ES-I3 (cell line): ENCODE measurements around the gene ARHGEF12.

Experiments used
- H3K36me3 ChIP-seq: 2 replicates; pipeline ENCODE4 v1.6.1; 2013; ENCODE audit warnings: mild to moderate bottlenecking, low read length, control low read depth, moderate library complexity; ENCODE audit not compliant: insufficient read depth
- H3K4me1 ChIP-seq: 2 replicates; pipeline ENCODE4 v1.6.1; 2013; ENCODE audit warnings: mild to moderate bottlenecking, control low read depth, low read length; ENCODE audit not compliant: insufficient read depth
- H3K9ac ChIP-seq: 2 replicates; pipeline ENCODE4 v1.6.1; 2013; ENCODE audit warnings: low read depth, mild to moderate bottlenecking, low read length, moderate library complexity
- H3K9me3 ChIP-seq: 2 replicates; pipeline ENCODE4 v1.6.1; 2013; ENCODE audit warnings: mild to moderate bottlenecking, low read length, moderate library complexity; ENCODE audit not compliant: control insufficient read depth, insufficient read depth

ARHGEF12 gene

GRCh38 chr11:120467627-120468026 is 131.4 kb downstream of the ARHGEF12 start:
- H3K9ac ChIP-seq: no peak overlapping the region
- no peaks in the 10 kb centered on the region for H3K4me1 ChIP-seq
- H3K36me3 ChIP-seq: no peaks in the 10 kb centered on the region; the same call in 1 of the 2 replicates
- no peaks in the 10 kb centered on the region for H3K9me3 ChIP-seq

DNA sequence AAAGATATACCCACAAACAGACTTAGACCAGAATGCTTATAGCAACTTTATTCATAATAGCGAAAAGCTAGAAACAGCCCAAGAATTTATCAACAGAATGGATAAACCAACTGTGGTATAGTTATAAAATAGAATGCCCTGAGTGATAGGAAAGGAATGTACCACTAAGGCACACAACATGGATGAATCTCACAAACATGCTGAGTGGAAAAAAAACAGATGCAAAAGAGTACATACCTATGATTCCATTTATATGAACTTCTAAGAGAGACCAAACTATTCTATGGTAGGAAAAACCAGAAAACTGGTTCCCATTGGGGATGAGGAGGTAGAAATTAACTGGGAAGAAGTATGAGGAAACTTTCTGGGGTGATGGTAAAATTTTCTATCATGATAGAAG is 134.9 kb downstream of the ARHGEF12 start:
- H3K36me3 ChIP-seq: no peaks in the 10 kb centered on the region; the same call in 1 of the 2 replicates
- no peak overlapping the region for H3K9ac ChIP-seq
- H3K9me3 ChIP-seq: no peaks in the 10 kb centered on the region
- no peaks in the 10 kb centered on the region for H3K4me1 ChIP-seq

GRCh38 chr11:120471994-120472393 is 135.8 kb downstream of the ARHGEF12 start:
- no peaks in the 10 kb centered on the region; the same call in 1 of the 2 replicates for H3K36me3 ChIP-seq

GRCh38 chr11:120473503-120473902 is 137.3 kb downstream of the ARHGEF12 start:
- H3K4me1 ChIP-seq: no peaks in the 10 kb centered on the region
- no peak overlapping the region for H3K9ac ChIP-seq
- no peaks in the 10 kb centered on the region; the same call in 1 of the 2 replicates for H3K36me3 ChIP-seq
- no peaks in the 10 kb centered on the region for H3K9me3 ChIP-seq

More at GRCh38 chr11:120471994-120472393, 135.8 kb downstream of the ARHGEF12 start:
- Histone ChIP-seq H3K4me1 (no peaks in the 10 kb centered on the region), H3K9me3 (no peaks in the 10 kb centered on the region), H3K9ac (no peak overlapping the region)

DNA sequence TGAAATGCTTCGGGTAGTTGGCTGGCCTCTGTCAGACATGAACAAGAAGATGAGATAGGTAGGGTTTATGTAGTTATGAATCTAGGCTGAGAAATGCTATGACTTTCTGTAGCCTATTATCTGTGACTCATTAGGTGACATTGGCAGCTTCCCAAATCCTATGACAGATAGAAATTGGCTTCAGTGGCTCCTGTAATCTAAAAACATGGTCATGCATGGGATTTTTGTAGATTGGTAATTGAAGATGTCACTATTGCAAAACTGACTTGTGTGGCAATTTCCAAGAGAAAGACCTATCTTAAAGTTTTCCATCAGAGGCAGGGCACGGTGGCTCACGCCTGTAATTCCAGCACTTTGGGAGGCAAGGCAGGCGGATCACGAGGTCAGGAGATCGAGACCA is 145.9 kb downstream of the ARHGEF12 start:
- Histone ChIP-seq H3K36me3 (peaks cover 12% of the 10 kb centered on the region), H3K4me1 (no peaks in the 10 kb centered on the region)

GRCh38 chr11:120484722-120485121 is 148.5 kb downstream of the ARHGEF12 start:
- H3K4me1 ChIP-seq: no peaks in the 10 kb centered on the region
- peaks cover 12% of the 10 kb centered on the region for H3K36me3 ChIP-seq
- no peak overlapping the region for H3K9ac ChIP-seq
- H3K9me3 ChIP-seq: no peaks in the 10 kb centered on the region

More for the DNA sequence above, 145.9 kb downstream of the ARHGEF12 start:
- Histone ChIP-seq H3K9ac (no peak overlapping the region), H3K9me3 (no peaks in the 10 kb centered on the region)

DNA sequence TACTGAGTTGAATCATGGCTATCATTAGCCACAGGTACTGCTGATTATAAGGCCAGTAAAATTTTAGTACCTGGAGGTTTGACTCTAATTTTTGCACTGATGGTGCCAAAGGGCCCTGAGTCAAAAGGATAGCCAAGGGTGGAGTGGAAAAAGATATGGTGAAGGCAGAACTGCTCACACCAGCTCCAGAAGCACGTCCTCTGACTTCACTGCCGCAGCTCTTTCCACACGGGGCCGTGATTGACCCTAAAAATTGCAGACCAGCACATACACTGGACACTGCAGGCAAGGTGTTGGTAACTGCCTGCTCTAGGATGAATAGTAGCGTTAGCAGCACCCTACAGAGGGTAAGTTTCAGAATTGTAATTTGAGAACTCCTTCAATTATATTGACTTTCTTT is 149.9 kb downstream of the ARHGEF12 start:
- no peaks in the 10 kb centered on the region for H3K4me1 ChIP-seq
- no peaks in the 10 kb centered on the region for H3K9me3 ChIP-seq
- no peak overlapping the region for H3K9ac ChIP-seq
- peaks cover 9% of the 10 kb centered on the region; the same call in 1 of the 2 replicates for H3K36me3 ChIP-seq

GRCh38 chr11:120489799-120490198 is 153.6 kb downstream of the ARHGEF12 start:
- Histone ChIP-seq H3K9me3 (no peaks in the 10 kb centered on the region), H3K36me3 (peaks cover 4% of the 10 kb centered on the region; the same call in 1 of the 2 replicates), H3K9ac (no peak overlapping the region), H3K4me1 (no peaks in the 10 kb centered on the region)

DNA sequence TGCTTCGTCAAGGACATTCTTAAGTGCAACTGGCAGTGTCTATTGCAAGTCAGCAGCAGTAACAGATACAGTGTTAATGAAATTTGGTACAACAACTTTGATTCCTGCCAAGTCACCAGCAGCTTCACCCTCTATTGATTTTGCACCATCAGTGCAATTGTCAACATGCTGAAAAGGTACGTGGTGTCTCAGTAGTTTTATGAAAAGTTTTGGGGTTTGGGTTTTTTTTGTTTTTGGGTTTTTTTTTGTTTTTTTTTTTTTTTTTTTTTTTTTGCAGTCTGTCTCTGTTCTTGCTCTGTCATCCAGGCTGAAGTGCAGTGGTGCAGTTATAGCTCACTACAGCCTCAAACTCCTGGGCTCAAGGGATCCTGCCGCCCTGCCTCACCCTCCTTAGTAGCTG is 156.3 kb downstream of the ARHGEF12 start:
- H3K9ac ChIP-seq: no peak overlapping the region
- H3K36me3 ChIP-seq: no peaks in the 10 kb centered on the region
- 0 out of 2 replicates have a peak, but pooled peaks cover 7% of the 10 kb centered on the region for H3K4me1 ChIP-seq
- no peaks in the 10 kb centered on the region for H3K9me3 ChIP-seq

GRCh38 chr11:120494595-120494994 is 158.4 kb downstream of the ARHGEF12 start:
- H3K4me1 ChIP-seq: 0 out of 2 replicates have a peak, but pooled peaks cover 7% of the 10 kb centered on the region
- no peaks in the 10 kb centered on the region for H3K9me3 ChIP-seq
- no peak overlapping the region for H3K9ac ChIP-seq
- no peaks in the 10 kb centered on the region for H3K36me3 ChIP-seq

- Histone ChIP-seq H3K9me3 (no peaks in the 10 kb centered on the region), H3K9ac (no peak overlapping the region), H3K36me3 (no peaks in the 10 kb centered on the region), H3K4me1 (peaks cover 33% of the 10 kb centered on the region)
These were observed 162.9 kb downstream of the ARHGEF12 start for GRCh38 chr11:120499088-120499487.

- Histone ChIP-seq H3K4me1 (peaks cover 35% of the 10 kb centered on the region), H3K36me3 (no peaks in the 10 kb centered on the region), H3K9me3 (no peaks in the 10 kb centered on the region), H3K9ac (no peak overlapping the region)
These were observed 163.6 kb downstream of the ARHGEF12 start for GRCh38 chr11:120499859-120500258.

DNA sequence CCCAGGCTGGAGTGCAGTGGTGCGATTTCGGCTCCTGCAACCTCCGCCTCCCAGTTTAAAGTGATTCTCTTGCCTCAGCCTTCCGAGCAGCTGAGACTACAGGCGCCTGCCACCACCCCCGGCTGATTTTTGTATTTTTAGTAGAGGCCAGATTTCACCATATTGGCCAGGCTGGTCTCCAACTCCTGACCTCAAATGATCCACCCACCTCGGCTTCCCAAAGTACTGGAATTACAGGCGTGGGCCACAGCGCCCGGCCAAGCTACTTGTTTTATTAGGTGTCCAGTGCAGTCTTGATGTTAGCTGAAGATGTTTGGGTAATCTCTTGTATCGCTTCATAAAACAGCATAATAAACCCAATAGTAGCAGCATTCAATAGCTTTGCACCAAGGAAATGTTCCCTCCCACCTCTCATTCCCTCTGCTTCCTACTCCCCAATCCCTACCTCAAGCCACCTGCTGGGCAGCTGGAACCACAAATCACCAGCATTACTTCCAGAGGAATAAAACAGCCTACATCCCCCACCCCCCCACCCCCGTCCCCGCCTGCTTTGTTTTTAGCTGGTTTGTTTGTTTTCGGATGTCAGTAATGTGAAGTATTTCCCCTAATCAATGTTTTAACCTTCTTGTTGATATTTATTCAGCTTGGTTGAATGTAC is 164.3 kb downstream of the ARHGEF12 start:
- Histone ChIP-seq H3K9ac (no peak overlapping the region), H3K4me1 (peaks cover 30% of the 10 kb centered on the region), H3K36me3 (no peaks in the 10 kb centered on the region), H3K9me3 (no peaks in the 10 kb centered on the region)

DNA sequence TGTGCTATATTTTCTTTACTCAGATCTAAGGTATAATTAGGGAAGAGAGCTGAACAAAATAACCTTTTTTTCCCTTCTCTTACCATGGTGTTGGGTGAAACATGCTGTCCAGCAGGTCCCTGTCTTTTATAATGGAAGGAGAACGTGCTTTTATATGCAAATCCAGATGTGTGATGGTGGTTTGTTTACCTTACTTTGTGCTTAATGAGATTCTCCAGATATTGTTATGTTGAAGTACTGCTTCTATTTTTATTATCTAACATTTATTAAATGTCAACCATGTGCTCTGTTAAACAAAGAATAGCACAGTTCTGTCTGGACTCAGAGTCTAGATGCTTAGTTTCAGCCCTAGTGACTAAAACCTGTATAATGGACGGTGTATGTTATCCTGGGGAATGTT is 165.2 kb downstream of the ARHGEF12 start:
- Histone ChIP-seq H3K9me3 (no peaks in the 10 kb centered on the region), H3K9ac (no peak overlapping the region), H3K4me1 (peaks cover 28% of the 10 kb centered on the region), H3K36me3 (no peaks in the 10 kb centered on the region)

GRCh38 chr11:120501976-120502755 is 166.0 kb downstream of the ARHGEF12 start:
- Histone ChIP-seq H3K36me3 (no peaks in the 10 kb centered on the region), H3K9me3 (no peaks in the 10 kb centered on the region), H3K4me1 (peaks cover 28% of the 10 kb centered on the region), H3K9ac (no peak overlapping the region)
